IMR-90 (cell line): Measurements from ENCODE around the gene ARHGEF12. TPM values are rescaled to one million over a fixed set of nuclear protein-coding genes. Genes with fewer than 3 reads are reported as not detected.
A peak's percentile ranks its signal among the peaks of the same experiment; 100 is the strongest.

Experiments
- ATAC-seq: fragments of 200-7000 bp; cut with Tn5 transposase; 2 replicates; pipeline ENCODE4 v1.9.1; 2020; ENCODE audit warnings: low read depth, mild to moderate bottlenecking, moderate library complexity
- BruUV-seq: library from RNA; stranded (reverse); fragments of 400-500 nt; replicated peaks from 2 replicates; lab custom pipeline; 2021; lab: Mats Ljungman, UMichigan
- CTCF ChIA-PET: fragments of 300-600 bp; formaldehyde crosslinking; extraction: SDS; loops from one replicate; lab custom pipeline; 2021; ENCODE audit warnings: antibody characterized with exemption; lab: Yijun Ruan, JAX
- POLR2A ChIA-PET: fragments of 300-600 bp; sonication (Branson Sonifier 250); formaldehyde crosslinking; loops from one replicate; lab custom pipeline; 2022; ENCODE audit warnings: antibody characterized with exemption; ENCODE audit not compliant: unreplicated experiment; lab: Charles Lee
- DNase-seq: peaks from one replicate; pipeline ENCODE4 v3.0.0; 2013
- H2AFZ ChIP-seq: replicated peaks from 2 replicates; pipeline ENCODE3; 2013; ENCODE audit warnings: low read length, mild to moderate bottlenecking; ENCODE audit not compliant: poor library complexity
- H2AK5ac ChIP-seq: 2 replicates; pipeline ENCODE4 v1.6.1; 2013; ENCODE audit warnings: low read depth, low read length, inconsistent platforms
- H2AK9ac ChIP-seq: replicated peaks from 2 replicates; pipeline ENCODE3; 2013; ENCODE audit warnings: mild to moderate bottlenecking, low read depth, low read length, moderate library complexity; ENCODE audit not compliant: poor library complexity
- H2BK120ac ChIP-seq: 2 replicates; pipeline ENCODE4 v1.6.1; 2013; ENCODE audit warnings: low read depth, low read length, inconsistent platforms
- H2BK15ac ChIP-seq: 3 replicates; pipeline ENCODE4 v1.6.1; 2013; ENCODE audit warnings: low read depth, low read length, inconsistent platforms
- H2BK20ac ChIP-seq: 2 replicates; pipeline ENCODE4 v1.6.1; 2013; ENCODE audit warnings: low read depth, mild to moderate bottlenecking, inconsistent platforms, low read length, moderate library complexity
- H2BK5ac ChIP-seq: 2 replicates; pipeline ENCODE4 v1.6.1; 2013; ENCODE audit warnings: mild to moderate bottlenecking, low read depth, low read length, inconsistent platforms; ENCODE audit not compliant: poor library complexity, severe bottlenecking
- H3K14ac ChIP-seq: replicated peaks from 2 replicates; pipeline ENCODE4 v1.6.1; 2013; ENCODE audit warnings: low read depth, low read length, inconsistent platforms
- H3K18ac ChIP-seq: 2 replicates; pipeline ENCODE4 v1.6.1; 2013; ENCODE audit warnings: low read depth, low read length, control low read depth
- H3K23ac ChIP-seq: 2 replicates; pipeline ENCODE4 v1.6.1; 2013; ENCODE audit warnings: low read depth, low read length, inconsistent platforms
- H3K27ac ChIP-seq: 2 replicates; pipeline ENCODE4 v1.5.1; 2013; ENCODE audit warnings: mild to moderate bottlenecking, control low read depth, low read length; ENCODE audit not compliant: insufficient read depth
- H3K27me3 ChIP-seq: 2 replicates; pipeline ENCODE4 v1.6.1; 2013; ENCODE audit warnings: low read length; ENCODE audit not compliant: control insufficient read depth, insufficient read depth
- H3K36me3 ChIP-seq: 2 replicates; pipeline ENCODE4 v1.6.1; 2013; ENCODE audit warnings: low read length, mixed read lengths; ENCODE audit not compliant: control insufficient read depth, insufficient read depth
- H3K4ac ChIP-seq: 2 replicates; pipeline ENCODE4 v1.6.1; 2013; ENCODE audit warnings: low read depth, low read length, inconsistent platforms
- H3K4me1 ChIP-seq: 2 replicates; pipeline ENCODE4 v1.6.1; 2013; ENCODE audit warnings: low read length, mixed read lengths; ENCODE audit not compliant: control insufficient read depth, insufficient read depth
- H3K4me2 ChIP-seq: 2 replicates; pipeline ENCODE4 v1.6.1; 2013; ENCODE audit warnings: low read depth, mild to moderate bottlenecking, control low read depth, low read length, moderate library complexity
- H3K4me3 ChIP-seq: 2 replicates; pipeline ENCODE4 v1.5.1; 2013; ENCODE audit warnings: low read depth, mild to moderate bottlenecking, control low read depth, low read length, moderate library complexity; ENCODE audit not compliant: insufficient read depth
- H3K56ac ChIP-seq: 2 replicates; pipeline ENCODE4 v1.6.1; 2013; ENCODE audit warnings: low read length, inconsistent platforms; ENCODE audit not compliant: insufficient read depth; ENCODE audit errors: extremely low read depth
- H3K79me1 ChIP-seq, 2 experiments: 2 replicates each; pipeline ENCODE4 v1.6.1; 2013; ENCODE audit warnings: low read length in 2 of 2, inconsistent platforms in 1 of 2, low read depth in 1 of 2
- H3K9ac ChIP-seq: 2 replicates; pipeline ENCODE4 v1.6.1; 2013; ENCODE audit warnings: low read depth, low read length, control low read depth
- H3K9me1 ChIP-seq: 2 replicates; pipeline ENCODE4 v1.6.1; 2013; ENCODE audit warnings: low read length, inconsistent platforms; ENCODE audit not compliant: insufficient read depth
- H3K9me3 ChIP-seq: 2 replicates; pipeline ENCODE4 v1.6.1; 2013; ENCODE audit warnings: low read length; ENCODE audit not compliant: control insufficient read depth, insufficient read depth
- H4K20me1 ChIP-seq: 2 replicates; pipeline ENCODE4 v1.6.1; 2013; ENCODE audit warnings: low read length, inconsistent platforms; ENCODE audit not compliant: insufficient read depth
- H4K5ac ChIP-seq: 2 replicates; pipeline ENCODE4 v1.6.1; 2013; ENCODE audit warnings: mild to moderate bottlenecking, low read depth, low read length, control low read depth
- H4K8ac ChIP-seq, 2 experiments: 2 replicates each; pipeline ENCODE4 v1.6.1; 2013; ENCODE audit warnings: low read depth in 2 of 2, low read length in 2 of 2, control low read depth in 1 of 2, inconsistent platforms in 1 of 2
- H4K91ac ChIP-seq: 2 replicates; pipeline ENCODE4 v1.6.1; 2013; ENCODE audit warnings: low read depth, low read length, inconsistent platforms; ENCODE audit not compliant: insufficient read depth
- BHLHE40 ChIP-seq: fragments of 150-350 bp; IDR thresholded peaks from 2 replicates; pipeline ENCODE4 v1.6.1; 2016; ENCODE audit warnings: mild to moderate bottlenecking, low read depth, low read length
- CTCF ChIP-seq: conservative IDR thresholded peaks from 2 replicates; pipeline ENCODE4 v1.5.1; 2012; ENCODE audit warnings: mild to moderate bottlenecking, low read depth, low read length, improper control_type of control experiment
- ELK1 ChIP-seq: fragments of 150-350 bp; IDR thresholded peaks from 2 replicates; pipeline ENCODE4 v1.6.1; 2016; ENCODE audit warnings: low read depth, mild to moderate bottlenecking, low read length, moderate library complexity, borderline replicate concordance
- FOS ChIP-seq: fragments of 150-350 bp; IDR thresholded peaks from 2 replicates; pipeline ENCODE4 v1.6.1; 2016; ENCODE audit warnings: low read depth, low read length
- MAFK ChIP-seq: IDR thresholded peaks from 2 replicates; pipeline ENCODE4 v1.6.1; 2012; ENCODE audit warnings: low read depth, low read length, improper control_type of control experiment
- MAZ ChIP-seq: IDR thresholded peaks from 2 replicates; pipeline ENCODE4 v1.6.1; 2012; ENCODE audit warnings: low read depth, mild to moderate bottlenecking, low read length, improper control_type of control experiment, moderate library complexity, borderline replicate concordance
- MXI1 ChIP-seq: IDR thresholded peaks from 2 replicates; pipeline ENCODE4 v1.6.1; 2012; ENCODE audit warnings: low read depth, mild to moderate bottlenecking, low read length, moderate library complexity, borderline replicate concordance
- NFE2L2 ChIP-seq: fragments of 150-350 bp; IDR thresholded peaks from 2 replicates; pipeline ENCODE4 v1.6.1; 2016; ENCODE audit warnings: low read depth, mild to moderate bottlenecking, low read length
- POLR2A ChIP-seq: IDR thresholded peaks from 2 replicates; pipeline ENCODE4 v1.6.1; 2012; ENCODE audit warnings: mild to moderate bottlenecking, low read depth, low read length
- RAD21 ChIP-seq: IDR thresholded peaks from 2 replicates; pipeline ENCODE4 v1.6.1; 2012; ENCODE audit warnings: low read length, improper control_type of control experiment
- RCOR1 ChIP-seq: IDR thresholded peaks from 2 replicates; pipeline ENCODE4 v1.6.1; 2012; ENCODE audit warnings: mild to moderate bottlenecking, low read length, improper control_type of control experiment; ENCODE audit not compliant: insufficient replicate concordance
- RFX5 ChIP-seq: IDR thresholded peaks from 2 replicates; pipeline ENCODE4 v1.8.0; 2012; ENCODE audit warnings: low read depth, mild to moderate bottlenecking, low read length, moderate library complexity
- SMC3 ChIP-seq: fragments of 150-350 bp; IDR thresholded peaks from 2 replicates; pipeline ENCODE4 v1.6.1; 2016; ENCODE audit warnings: low read depth, mild to moderate bottlenecking, antibody characterized with exemption, low read length, moderate library complexity
- USF2 ChIP-seq: fragments of 150-350 bp; IDR thresholded peaks from 2 replicates; pipeline ENCODE4 v1.6.1; 2017; ENCODE audit warnings: mild to moderate bottlenecking, antibody characterized with exemption, low read length, low read depth
- WGBS, 2 experiments: methylation state at CpG; one replicate each; pipeline versions ENCODE4 v1.1.5 to v1.1.7; 2013; ENCODE audit warnings: missing lambda C conversion rate in 2 of 2; ENCODE audit not compliant: insufficient read length in 1 of 2; ENCODE audit errors: extremely low coverage in 2 of 2; 5-methylcytosine and 5-hydroxymethylcytosine counted together
- dilution Hi-C: fragments of 300-500 bp; cut with HindIII; formaldehyde crosslinking; loops from one replicate; pipeline ENCODE4 v1.14.3; 2018; ENCODE audit warnings: low sequenced_read_pairs; ENCODE audit not compliant: unreplicated experiment
- in situ Hi-C: fragments of 300-500 bp; cut with MboI; formaldehyde crosslinking; loops from 3 replicates; pipeline ENCODE4 v1.14.3; 2019; ENCODE audit warnings: low sequenced_read_pairs, inconsistent platforms, mixed read lengths
- intact Hi-C: fragments of 100-400 bp; cut with micrococcal nuclease; formaldehyde crosslinking; loops from 2 replicates; pipeline ENCODE4 v1.10.0; 2022
- polyA plus RNA-seq, 3 experiments: library from polyadenylated mRNA; depleted of rRNA; stranded (reverse); fragments of >200 nt; gene quantifications; 2 replicates each; pipeline ENCODE4 v1.2.3, GENCODE V29; 2012; ENCODE audit warnings: low replicate concordance in 1 of 3
- total RNA-seq: library from RNA; depleted of rRNA; stranded (reverse); fragments of >200 nt; gene quantifications from 2 replicates; pipeline ENCODE4 v1.2.3, GENCODE V29; 2012

ARHGEF12 gene
- total and polyA plus RNA-seq, 2 of the 4 experiments (the other 2 are of a cell fraction) = 25.5 to 115 TPM

- Histone ChIP-seq H3K4me2 (no peak overlapping the region; the same call in 1 of the 2 replicates), H3K27me3 (0 out of 2 replicates have a peak, but pooled peaks cover under 1% of the 10 kb centered on the region), H3K9me1 (peaks cover 8% of the 10 kb centered on the region; the same call in 1 of the 2 replicates), H2BK15ac (peak overlapping the region; percentile 56; the same call in 2 of the 3 replicates), H4K5ac (peak overlapping the region; percentile 0; the same call in 1 of the 2 replicates), H3K4me3 (no peak overlapping the region), H3K4ac (peak overlapping the region; percentile 83), H3K9ac (no peak overlapping the region), H3K23ac (peak overlapping the region; percentile 84), H2AK5ac (peak overlapping the region; percentile 74; the same call in 1 of the 2 replicates), H3K27ac (peak overlapping the region; percentile 87; the same call in 1 of the 2 replicates), H2BK5ac (peak overlapping the region; percentile 62), H4K8ac (peak overlapping the region; percentile 37 to 81; a peak in 2 of 4 replicates), H2AK9ac (peak overlapping the region; percentile 29), H3K56ac (no peak overlapping the region), H4K91ac (peak overlapping the region; percentile 87), H3K4me1 (peaks cover 13% of the 10 kb centered on the region; the same call in 1 of the 2 replicates), H2AFZ (peak overlapping the region; percentile 87), H3K79me1 (no peaks in the 10 kb centered on the region), H2BK120ac (peak overlapping the region; percentile 85), H2BK20ac (peak overlapping the region; percentile 75; the same call in 1 of the 2 replicates), H3K9me3 (no peaks in the 10 kb centered on the region), H4K20me1 (no peaks in the 10 kb centered on the region), H3K36me3 (no peaks in the 10 kb centered on the region), H3K14ac (no peak overlapping the region; the same call in 1 of the 2 replicates), H3K18ac (peak overlapping the region; percentile 66; the same call in 1 of the 2 replicates)
- intact Hi-C loops (loop anchor here (5.0 to 10.0 kb wide), 2 partner anchors 196 to 1989 kb away; no protein-coding TSS in a partner anchor), in situ Hi-C loops (no loop called here), dilution Hi-C loops (no loop called here)
- no CpG with 5 or more reads among the region's 7 CpGs for WGBS, 2 experiments
- POLR2A ChIA-PET = interaction anchor here (0.6 kb wide), 1 partner anchor 252 kb away, joined by 4 read pairs; no protein-coding TSS in a partner anchor
- ATAC-seq (no peak), DNase-seq (no peak)
- CTCF ChIA-PET = interaction anchor here (1.4 to 1.8 kb wide), 3 partner anchors 9 to 167 kb away, joined by 4 to 7 read pairs (median 5); no protein-coding TSS in a partner anchor
- no peak for TF ChIP-seq RFX5
- TF ChIP-seq RAD21 = no peak
- no peak for TF ChIP-seq RCOR1
- no peak for TF ChIP-seq MXI1
- TF ChIP-seq USF2 = no peak
- no peak for TF ChIP-seq NFE2L2
- TF ChIP-seq MAZ = no peak
- TF ChIP-seq BHLHE40 = no peak
- TF ChIP-seq MAFK = no peak
- no peak for TF ChIP-seq SMC3
- TF ChIP-seq CTCF = no peak
- no peak for TF ChIP-seq ELK1
- no peak for TF ChIP-seq POLR2A
- TF ChIP-seq FOS = no peak
- no TSS peak for BruUV-seq
These were observed 182.1 kb downstream of the ARHGEF12 start for GRCh38 chr11:120518356-120518755.
